GM15510 (cell line): ENCODE measurements around the gene PPP1R7.

ENCODE experiments used
- POLR2A ChIP-seq: IDR thresholded peaks from 3 replicates; pipeline ENCODE4 v1.6.1; 2011; ENCODE audit warnings: borderline replicate concordance; ENCODE audit not compliant: insufficient read length; ENCODE audit errors: extremely low read depth

Gene PPP1R7

GRCh38 chr2:241232736-241233575 is 82.7 kb downstream of the PPP1R7 start:
- no peak for TF ChIP-seq POLR2A
